ENCODE results near the gene ZBTB7C.

The ZBTB7C gene

GRCh38 chr18:48064978-48065600 is 344.1 kb downstream of the ZBTB7C start:
- DNase-seq (ENCODE audit: low read depth, low spot score): no peak

GRCh38 chr18:48061781-48062570 is 347.2 kb downstream of the ZBTB7C start:
- DNase-seq (ENCODE audit: low read depth, low spot score): no peak

GRCh38 chr18:48060970-48061369 is 348.2 kb downstream of the ZBTB7C start:
- no peak for DNase-seq (ENCODE audit: low read depth, low spot score)

- no peak for DNase-seq (ENCODE audit: low read depth, low spot score)
Measured at GRCh38 chr18:48060346-48060745, 348.8 kb downstream of the ZBTB7C start.

- no peak for DNase-seq (ENCODE audit: low read depth, low spot score)
Measured at GRCh38 chr18:48059455-48060010, 349.6 kb downstream of the ZBTB7C start.

GRCh38 chr18:48058486-48058885 is 350.7 kb downstream of the ZBTB7C start:
- no peak for DNase-seq (ENCODE audit: low read depth, low spot score)

- no peak for DNase-seq (ENCODE audit: low read depth, low spot score)
Measured at GRCh38 chr18:48057018-48057417, 352.2 kb downstream of the ZBTB7C start.

- DNase-seq (ENCODE audit: low read depth, low spot score): no peak
Measured at GRCh38 chr18:48055351-48055750, 353.8 kb downstream of the ZBTB7C start.

- DNase-seq (ENCODE audit: low read depth, low spot score): no peak
Measured at GRCh38 chr18:48053881-48054816, 355.0 kb downstream of the ZBTB7C start.

GRCh38 chr18:48052842-48053241 is 356.3 kb downstream of the ZBTB7C start:
- no peak for DNase-seq (ENCODE audit: low read depth, low spot score)

GRCh38 chr18:48051945-48052840 is 357.0 kb downstream of the ZBTB7C start:
- DNase-seq (ENCODE audit: low read depth, low spot score): no peak

GRCh38 chr18:48050176-48050575 is 359.0 kb downstream of the ZBTB7C start:
- DNase-seq (ENCODE audit: low read depth, low spot score): no peak

GRCh38 chr18:48049757-48050156 is 359.4 kb downstream of the ZBTB7C start:
- DNase-seq (ENCODE audit: low read depth, low spot score): no peak

- no peak for DNase-seq (ENCODE audit: low read depth, low spot score)
Measured at GRCh38 chr18:48048251-48048650, 360.9 kb downstream of the ZBTB7C start.

GRCh38 chr18:48046843-48047242 is 362.3 kb downstream of the ZBTB7C start:
- DNase-seq (ENCODE audit: low read depth, low spot score): no peak

GRCh38 chr18:48045744-48046143 is 363.4 kb downstream of the ZBTB7C start:
- no peak for DNase-seq (ENCODE audit: low read depth, low spot score)

GRCh38 chr18:48044944-48045343 is 364.2 kb downstream of the ZBTB7C start:
- no peak for DNase-seq (ENCODE audit: low read depth, low spot score)

- DNase-seq (ENCODE audit: low read depth, low spot score): no peak
Measured at GRCh38 chr18:48043166-48043565, 366.0 kb downstream of the ZBTB7C start.

- DNase-seq (ENCODE audit: low read depth, low spot score): no peak
Measured at GRCh38 chr18:48042431-48042830, 366.8 kb downstream of the ZBTB7C start.

- no peak for DNase-seq (ENCODE audit: low read depth, low spot score)
Measured at GRCh38 chr18:48040457-48041110, 368.6 kb downstream of the ZBTB7C start.

All from iPS DF 19.7 (cell line).